ENCODE results near the gene CDC25B.

Gene CDC25B

DNA sequence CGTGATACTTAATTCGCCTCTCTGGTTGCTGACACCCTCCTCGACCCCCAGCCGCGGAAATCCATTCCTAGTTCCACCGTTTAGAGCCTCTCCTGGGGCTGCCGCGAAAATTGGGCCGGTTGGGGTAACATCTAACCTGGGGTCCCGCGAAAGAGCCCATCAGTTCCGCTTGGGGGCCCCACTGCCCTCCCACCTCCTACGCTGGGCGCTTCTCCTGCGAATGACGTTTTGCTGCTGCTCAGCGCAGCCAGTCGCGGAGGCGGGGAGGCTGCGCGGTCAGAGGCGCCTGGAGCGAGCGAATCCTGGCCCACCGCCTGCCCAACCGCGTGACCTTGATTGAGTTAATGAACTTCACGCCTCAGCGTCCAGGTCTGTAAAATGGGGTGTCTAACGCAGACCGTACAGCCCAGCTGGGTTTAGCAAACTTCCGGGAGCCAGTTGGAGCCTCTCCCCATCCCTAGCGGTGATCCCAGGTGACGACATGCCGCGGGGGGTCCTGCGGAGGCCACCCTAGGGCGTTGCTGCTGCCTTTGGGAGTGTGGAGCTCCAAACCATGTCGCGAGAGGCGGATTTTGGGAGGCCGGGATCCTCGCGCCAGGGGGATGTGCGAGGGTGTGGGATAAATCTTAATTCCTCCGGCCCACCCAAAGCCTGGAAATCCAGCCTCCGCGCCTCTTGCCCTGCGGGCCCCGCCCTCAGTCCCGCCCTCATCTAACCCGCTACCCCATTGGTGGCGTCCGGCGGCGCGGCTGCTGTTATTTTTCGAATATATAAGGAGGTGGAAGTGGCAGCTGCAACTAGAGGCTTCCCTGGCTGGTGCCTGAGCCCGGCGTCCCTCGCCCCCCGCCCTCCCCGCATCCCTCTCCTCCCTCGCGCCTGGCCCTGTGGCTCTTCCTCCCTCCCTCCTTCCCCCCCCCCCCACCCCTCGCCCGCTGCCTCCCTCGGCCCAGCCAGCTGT lies at the start of gene CDC25B:
TSS of gene CDC25B (plus strand) at position 800 of the 958 bp plus-strand sequence. CDS start 222 bp downstream, outside the sequence.
- in situ Hi-C loops (cut with HindIII; ENCODE audit: low sequenced_read_pairs): no loop called here

DNA sequence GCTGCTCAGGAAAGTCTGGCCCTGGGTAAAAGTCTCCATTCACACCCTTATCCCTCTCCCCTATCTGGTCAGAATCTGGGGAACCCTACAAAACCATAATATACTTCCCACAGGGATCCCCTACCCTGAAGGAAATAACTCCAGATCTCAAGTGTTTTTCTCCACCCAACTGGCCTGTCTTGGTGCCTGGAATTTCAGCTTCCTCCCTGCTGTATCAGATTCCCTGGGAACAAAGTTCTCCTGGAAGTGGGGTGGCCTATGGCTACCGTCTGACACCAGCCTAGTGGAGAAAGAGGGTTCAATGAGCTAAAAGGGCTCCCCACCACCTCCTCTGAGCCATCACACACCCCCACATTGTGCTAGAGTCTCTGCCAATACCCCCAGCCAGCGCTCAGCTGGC lies 48.6 kb upstream of the CDC25B start:
- in situ Hi-C loops (cut with HindIII; ENCODE audit: low sequenced_read_pairs): loop anchor here (25.0 kb wide), 1 partner anchor 110 kb away; no protein-coding TSS in a partner anchor

DNA sequence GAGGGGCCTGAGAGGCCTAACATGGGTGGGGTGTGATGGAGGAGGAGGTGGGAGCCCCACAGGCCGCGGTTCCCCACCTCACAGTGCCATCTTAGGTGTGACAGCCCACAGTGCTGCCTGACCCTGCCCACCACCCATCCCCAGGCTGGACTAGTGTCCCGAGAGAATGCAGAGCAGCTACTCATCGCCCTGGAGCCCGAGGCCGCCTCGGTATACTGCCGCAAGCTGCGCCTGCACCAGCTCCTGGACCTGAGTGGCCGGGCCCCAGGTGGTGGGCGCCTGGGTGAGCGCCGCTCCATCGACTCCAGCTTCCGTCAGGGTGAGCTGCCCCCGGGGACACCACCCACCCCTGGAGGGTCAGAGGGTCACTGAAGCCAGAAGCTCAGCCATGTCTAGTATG lies 48.0 kb upstream of the CDC25B start:
- in situ Hi-C loops (cut with HindIII; ENCODE audit: low sequenced_read_pairs): loop anchor here (25.0 kb wide), 1 partner anchor 111 kb away; no protein-coding TSS in a partner anchor

DNA sequence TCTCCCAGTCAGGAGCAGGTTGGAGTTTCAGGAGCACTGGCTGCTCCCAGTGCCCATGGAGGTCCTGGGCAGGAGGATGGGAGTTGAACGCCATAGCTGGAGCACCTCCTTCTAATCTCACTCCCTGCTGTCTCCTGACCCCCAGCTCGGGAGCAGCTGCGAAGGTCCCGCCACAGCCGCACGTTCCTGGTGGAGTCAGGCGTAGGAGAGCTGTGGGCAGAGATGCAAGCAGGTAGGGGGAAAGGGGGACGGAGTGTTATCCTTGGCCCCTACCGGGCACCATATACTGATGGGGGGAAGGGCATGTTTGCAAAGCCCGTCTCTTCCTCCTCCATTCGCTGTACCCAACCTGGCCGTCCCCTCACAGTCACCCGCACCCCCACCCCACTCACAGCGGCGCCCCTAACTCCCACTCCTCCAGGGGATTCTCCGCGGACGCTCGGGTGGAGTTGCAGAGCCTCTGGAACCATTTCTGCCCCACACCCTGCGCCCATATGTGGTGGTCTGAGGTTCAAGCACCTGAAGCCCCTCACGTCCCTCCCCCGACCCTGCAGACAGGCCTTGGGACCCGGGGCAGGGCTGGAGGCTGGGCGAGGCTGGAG lies 46.9 kb upstream of the CDC25B start:
- in situ Hi-C loops (cut with HindIII; ENCODE audit: low sequenced_read_pairs): loop anchor here (25.0 kb wide), 1 partner anchor 112 kb away; no protein-coding TSS in a partner anchor

DNA sequence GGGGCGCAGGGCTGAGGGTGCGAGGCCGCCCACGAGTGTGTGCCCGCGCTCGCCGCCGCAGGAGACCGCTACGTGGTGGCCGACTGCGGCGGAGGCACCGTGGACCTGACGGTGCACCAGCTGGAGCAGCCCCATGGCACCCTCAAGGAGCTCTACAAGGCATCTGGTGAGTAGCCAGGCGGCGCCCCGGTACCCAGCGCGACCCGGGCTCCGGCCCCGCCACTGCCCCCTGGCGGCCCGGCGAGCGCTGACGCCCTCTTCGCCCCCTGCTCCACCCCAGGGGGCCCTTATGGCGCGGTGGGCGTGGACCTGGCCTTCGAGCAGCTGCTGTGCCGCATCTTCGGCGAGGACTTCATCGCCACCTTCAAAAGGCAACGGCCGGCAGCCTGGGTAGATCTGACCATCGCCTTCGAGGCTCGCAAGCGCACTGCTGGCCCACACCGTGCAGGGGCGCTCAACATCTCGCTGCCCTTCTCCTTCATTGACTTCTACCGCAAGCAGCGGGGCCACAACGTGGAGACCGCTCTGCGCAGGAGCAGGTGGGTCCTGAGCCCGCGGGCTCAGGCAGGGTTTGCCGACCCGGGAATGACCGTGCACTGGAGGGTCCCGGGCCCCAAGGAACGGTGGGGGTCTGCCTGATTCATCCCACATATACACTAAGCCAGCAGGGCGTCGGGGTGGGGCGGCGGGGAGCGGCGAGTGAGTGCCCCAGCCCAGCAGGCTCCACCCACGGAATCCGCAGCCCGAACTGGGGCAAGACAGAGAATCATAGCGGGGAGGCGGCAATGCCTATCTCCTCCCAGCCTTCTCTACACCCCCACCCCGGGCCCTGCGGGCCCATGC lies 46.2 kb upstream of the CDC25B start:
- in situ Hi-C loops (cut with HindIII; ENCODE audit: low sequenced_read_pairs): loop anchor here (25.0 kb wide), 1 partner anchor 113 kb away; no protein-coding TSS in a partner anchor

DNA sequence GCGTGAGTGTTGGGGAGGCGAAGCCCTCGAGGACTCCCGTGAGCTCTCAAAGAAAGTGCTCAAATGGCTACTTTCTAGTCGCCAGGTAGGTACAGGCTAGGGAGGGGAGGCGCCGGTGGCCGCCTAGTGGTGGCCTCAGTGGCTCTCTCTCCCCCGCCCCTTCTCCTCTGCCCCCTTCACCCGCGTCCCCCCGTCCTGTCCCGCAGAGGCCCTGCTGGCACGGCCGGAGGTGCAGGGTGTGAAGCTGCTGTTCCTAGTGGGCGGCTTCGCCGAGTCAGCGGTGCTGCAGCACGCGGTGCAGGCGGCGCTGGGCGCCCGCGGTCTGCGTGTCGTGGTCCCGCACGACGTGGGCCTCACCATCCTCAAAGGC lies 44.8 kb upstream of the CDC25B start:
- in situ Hi-C loops (cut with HindIII; ENCODE audit: low sequenced_read_pairs): no loop called here

DNA sequence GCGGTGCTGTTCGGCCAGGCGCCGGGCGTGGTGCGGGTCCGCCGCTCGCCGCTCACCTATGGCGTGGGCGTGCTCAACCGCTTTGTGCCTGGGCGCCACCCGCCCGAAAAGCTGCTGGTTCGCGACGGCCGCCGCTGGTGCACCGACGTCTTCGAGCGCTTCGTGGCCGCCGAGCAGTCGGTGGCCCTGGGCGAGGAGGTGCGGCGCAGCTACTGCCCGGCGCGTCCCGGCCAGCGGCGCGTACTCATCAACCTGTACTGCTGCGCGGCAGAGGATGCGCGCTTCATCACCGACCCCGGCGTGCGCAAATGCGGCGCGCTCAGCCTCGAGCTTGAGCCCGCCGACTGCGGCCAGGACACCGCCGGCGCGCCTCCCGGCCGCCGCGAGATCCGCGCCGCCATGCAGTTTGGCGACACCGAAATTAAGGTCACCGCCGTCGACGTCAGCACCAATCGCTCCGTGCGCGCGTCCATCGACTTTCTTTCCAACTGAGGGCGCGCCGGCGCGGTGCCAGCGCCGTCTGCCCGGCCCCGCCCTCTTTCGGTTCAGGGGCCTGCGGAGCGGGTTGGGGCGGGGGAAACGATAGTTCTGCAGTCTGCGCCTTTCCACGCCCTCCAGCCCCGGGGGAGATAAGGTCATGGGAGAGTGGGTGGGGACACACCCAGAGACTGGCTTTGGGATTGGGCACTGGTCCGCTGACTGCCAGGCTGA lies 44.3 kb upstream of the CDC25B start:
- in situ Hi-C loops (cut with HindIII; ENCODE audit: low sequenced_read_pairs): no loop called here

DNA sequence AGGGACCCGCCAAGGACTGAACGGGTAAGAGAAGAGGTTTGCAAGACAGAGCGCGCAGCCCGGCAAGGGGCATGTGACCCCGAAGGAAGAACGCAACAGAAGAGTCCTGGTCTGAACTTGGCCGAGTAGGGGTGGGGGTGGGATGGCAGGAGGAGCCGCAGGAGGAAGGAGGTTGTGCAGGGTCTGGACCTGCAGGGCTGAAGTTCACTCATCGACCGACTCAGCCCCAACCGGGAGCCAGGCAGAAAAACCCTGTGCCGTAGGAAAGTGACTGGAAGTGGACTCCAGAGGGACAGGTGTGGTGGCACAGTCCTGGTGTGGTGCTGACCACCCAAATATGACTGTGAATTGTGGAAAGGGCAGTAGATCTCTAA lies 43.7 kb upstream of the CDC25B start:
- in situ Hi-C loops (cut with HindIII; ENCODE audit: low sequenced_read_pairs): no loop called here

DNA sequence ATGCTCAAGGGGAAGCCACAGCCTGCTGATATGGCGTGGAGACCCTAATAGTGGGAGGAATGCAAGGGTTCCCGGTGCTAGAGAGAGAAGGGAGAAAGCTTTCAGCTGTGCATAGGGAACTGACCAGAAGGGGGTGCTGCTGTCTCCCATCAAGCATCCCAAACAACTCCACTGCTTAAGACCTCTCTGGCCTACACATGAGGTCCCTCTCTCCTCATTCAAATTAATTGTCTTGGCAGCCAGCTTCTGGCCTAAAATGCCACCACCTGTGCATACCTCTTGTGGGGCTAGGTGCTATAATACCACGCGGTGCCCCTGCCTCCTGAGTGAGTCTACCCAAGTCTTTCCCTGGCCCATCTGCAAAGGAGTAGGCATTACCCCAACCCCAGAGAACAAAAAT lies 43.0 kb upstream of the CDC25B start:
- in situ Hi-C loops (cut with HindIII; ENCODE audit: low sequenced_read_pairs): no loop called here

DNA sequence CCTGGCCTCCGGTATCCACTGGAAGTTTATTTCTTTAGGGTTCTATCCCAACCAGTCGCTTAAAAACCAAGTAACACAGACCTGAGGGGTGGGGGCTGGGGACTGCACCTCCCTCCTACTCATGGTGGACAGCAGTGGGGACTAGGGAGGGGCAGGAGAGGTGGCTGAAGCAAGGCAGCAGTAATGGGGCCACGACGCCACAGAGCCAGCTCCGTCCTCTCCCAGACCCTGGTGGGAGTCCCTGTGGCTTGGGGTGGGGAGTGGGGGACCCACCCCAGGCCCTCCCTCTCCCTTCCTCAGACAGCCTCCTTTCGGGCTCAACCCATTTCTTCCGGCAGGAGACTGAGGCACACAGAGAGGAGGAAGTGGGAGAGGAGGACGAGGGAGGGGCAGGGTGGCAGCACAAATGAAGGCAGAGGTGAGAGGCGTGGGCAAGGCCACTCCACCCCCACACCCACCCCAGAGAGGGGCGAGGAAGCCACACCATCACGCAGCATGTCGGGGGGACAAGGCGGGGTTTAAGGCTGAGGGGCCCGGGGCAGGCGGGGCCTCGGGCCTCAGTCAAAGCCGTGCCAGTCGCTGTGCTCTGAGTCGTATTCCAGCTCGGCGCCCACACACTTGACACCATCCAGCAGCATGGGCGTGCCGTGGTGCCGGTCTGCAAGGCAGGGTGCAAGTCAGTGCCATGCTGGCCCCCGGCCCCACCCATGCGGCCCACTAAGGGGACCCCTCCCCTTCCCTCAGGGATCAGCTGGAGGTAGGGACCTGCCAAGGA lies 42.4 kb upstream of the CDC25B start:
- in situ Hi-C loops (cut with HindIII; ENCODE audit: low sequenced_read_pairs): no loop called here

DNA sequence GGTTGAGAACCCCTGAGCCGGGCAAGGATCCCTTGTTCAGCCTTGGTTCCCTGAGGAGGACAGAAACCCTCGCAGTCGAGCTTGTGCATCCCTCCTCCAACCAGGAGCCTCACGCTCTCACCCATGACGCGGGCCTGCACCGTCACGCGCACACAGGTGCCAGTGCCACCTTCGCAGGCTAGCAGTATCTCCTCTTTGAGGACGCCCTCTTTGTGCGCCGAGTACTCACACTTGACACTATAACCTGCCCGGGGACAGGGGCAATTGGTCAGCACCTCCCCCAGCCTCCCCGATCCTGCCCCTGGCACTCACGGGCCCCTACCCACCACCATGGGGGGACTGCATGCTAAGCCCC lies 41.9 kb upstream of the CDC25B start:
- in situ Hi-C loops (cut with HindIII; ENCODE audit: low sequenced_read_pairs): no loop called here

DNA sequence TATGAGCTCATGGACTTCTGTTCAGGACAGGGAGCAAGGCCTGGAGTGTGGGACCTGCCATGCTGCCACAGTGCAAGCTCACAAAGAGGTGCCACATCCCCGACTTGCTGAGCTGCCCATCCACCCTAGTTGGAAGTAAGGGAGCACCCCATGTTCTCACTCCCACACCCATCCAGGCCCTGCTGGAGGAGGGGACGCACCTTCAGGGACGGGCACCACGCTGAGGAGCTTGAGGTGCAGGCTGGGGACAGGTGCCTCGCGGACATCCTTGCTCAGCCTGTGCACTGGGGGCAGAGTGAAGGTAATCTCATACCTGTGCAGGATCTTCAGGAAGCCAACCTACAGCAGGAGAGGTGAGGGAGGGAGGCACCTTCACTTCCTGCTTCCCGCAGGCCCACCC lies 40.8 kb upstream of the CDC25B start:
- in situ Hi-C loops (cut with HindIII; ENCODE audit: low sequenced_read_pairs): no loop called here

DNA sequence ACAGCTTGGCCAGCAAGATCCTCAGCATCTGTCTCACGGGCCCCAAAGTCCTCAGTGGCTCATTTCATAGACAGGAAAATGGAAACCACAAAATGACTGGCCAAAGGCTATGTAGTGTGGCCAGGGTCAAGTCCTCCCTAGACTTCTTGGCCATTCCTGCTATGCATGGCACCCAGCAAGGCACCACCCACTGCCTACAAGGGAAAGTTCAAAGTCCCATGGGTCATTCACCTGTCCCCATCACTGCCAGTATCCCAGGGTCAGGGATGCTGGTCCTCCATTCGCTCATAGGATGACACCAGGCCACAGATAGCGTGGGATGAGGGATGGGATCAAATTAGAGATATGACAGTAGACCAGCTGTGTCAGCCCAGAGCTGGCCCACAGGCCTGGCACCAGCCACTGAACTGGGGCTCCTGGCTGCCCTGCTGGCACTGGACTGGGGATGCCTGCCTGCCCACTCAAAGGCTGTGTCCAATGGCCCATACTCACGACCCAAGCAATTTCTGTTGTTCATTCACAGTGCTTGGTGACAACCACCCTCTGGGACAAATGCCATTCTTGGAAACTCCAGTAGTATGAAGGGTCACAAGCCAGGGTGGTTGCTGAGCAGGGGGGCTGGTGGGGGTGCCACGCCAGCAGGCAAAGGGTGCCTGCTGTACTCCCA lies 40.2 kb upstream of the CDC25B start:
- in situ Hi-C loops (cut with HindIII; ENCODE audit: low sequenced_read_pairs): no loop called here

DNA sequence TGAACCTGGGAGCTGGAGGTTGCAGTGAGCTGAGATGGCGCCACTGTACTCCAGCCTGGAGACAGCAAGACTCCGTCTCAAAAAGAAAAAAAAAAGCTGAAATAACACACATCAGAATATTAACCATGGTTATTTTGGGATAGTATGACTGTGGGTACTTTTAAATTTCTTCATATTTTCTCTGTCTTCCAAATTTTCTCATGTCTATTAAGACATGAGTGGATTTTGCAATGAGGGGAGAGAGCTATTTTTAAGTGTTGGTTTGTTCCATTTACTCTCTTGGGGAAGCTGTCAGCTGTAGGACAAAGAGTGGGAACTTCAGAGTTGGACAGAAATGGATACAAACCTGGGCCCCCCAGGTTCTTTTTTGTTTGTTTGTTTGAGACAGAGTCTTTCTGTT lies 38.8 kb upstream of the CDC25B start:
- in situ Hi-C loops (cut with HindIII; ENCODE audit: low sequenced_read_pairs): no loop called here

DNA sequence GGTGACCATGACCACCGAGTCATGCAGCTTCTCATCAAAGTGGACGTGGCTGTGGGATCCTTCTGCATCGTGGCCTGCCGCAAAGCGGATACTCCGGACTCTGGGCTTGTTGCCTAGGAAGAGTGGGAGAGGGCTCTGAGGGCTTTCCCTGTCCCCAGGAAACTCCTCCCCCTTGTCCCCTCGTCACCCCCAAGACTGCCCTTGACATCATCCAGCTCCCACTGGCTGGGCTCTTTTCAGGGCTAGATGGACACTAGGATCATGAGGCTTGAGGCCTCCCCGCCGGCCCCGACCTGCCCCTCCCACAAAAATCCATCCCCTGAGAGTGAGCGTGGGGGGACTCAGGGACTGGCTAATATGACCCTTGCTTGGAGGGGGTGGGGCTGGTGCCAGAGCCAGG lies 37.5 kb upstream of the CDC25B start:
- in situ Hi-C loops (cut with HindIII; ENCODE audit: low sequenced_read_pairs): no loop called here

DNA sequence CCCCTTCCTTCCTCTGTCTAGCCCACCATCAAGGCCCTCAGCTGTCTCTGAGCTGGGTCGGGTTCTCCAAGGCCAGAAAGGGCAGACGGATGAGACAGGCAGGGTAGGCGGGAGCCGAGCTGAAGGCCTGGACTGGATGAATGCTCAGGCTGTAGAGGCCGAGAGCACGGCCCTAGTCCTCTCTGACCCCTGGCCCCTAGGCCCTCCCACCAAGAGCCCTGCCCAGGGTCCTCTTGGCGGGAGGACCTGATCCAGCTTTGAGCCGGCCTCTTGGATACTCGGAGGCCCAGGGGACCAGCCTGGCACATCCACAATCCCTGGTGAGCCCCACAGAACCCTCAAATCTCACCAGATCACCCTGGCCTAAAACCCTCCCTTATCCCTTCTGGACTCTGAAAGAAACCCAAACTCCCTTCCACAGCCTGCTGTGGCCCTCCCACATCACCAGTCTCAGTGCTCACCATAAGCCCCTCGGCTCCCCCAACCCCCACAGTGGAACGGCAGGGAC lies 36.7 kb upstream of the CDC25B start:
- in situ Hi-C loops (cut with HindIII; ENCODE audit: low sequenced_read_pairs): no loop called here

DNA sequence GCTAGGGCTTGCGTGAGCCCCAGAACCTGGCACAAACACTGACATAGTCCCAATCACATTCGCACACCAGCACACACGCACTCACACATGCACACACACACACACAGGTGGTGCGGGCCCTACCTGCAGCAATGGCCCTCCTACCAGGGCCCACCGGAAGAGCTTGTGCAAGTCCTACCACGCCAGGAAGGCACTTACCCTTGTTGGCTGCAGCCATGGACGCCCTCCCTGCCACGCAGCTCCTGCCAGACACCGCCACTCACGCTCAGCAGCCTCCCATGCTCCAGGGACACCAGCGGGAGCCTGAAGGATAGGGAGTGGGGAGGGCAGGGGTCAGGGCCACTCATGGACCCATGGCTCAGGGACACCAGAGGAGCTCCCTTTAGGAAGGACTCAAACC lies 36.2 kb upstream of the CDC25B start:
- in situ Hi-C loops (cut with HindIII; ENCODE audit: low sequenced_read_pairs): no loop called here

DNA sequence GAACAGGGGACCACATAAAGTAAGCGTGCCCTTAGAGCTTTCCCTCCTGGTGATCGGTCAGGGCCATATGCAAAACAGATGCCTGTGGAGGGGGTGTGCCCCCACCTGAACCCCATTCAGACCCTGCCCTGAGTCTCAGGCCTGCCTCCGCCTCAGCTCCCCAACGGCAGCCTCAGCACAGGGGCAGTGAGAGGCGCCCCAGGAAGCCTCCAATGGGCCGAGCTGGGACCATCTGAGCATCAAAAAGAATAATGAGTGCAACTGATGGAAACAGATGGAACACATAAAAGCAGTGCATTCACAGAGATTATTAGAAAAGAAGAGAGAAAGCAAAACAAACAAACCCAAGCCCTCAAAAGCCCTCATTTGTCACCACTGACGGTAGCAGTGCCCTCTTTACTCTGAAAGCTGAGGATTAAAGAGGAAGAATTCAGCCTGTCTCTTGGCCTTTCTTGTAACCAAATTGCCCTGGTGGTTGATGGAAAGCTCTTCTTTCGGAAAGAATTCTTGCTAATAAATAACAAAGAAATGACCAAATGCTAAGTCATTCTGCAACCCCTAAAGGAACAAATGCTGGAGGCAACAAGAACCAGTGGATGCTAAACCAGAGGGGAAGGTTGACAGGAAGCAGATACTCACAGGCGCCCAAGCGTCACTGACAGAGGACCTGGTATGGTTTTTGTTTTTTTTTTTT lies 35.3 kb upstream of the CDC25B start:
- in situ Hi-C loops (cut with HindIII; ENCODE audit: low sequenced_read_pairs): no loop called here

All from DLD1 (cell line).